Sigmoid colon (tissue), 4 donors: ENCODE results near the gene ZKSCAN2.

ENCODE experiments used
- CTCF ChIP-seq, 4 experiments: fragments of 450-650 bp in 3 of 4; fragments of 200-600 bp in 1 of 4; IDR thresholded peaks; one replicate each; pipeline ENCODE4 v1.5.1; 2016 to 2019; ENCODE audit warnings: antibody characterized with exemption in 4 of 4, mild to moderate bottlenecking in 3 of 4, moderate library complexity in 2 of 4
- EP300 ChIP-seq, 4 donors: sonication (generic); formaldehyde crosslinking; IDR thresholded peaks; one replicate each; pipeline ENCODE4 v1.6.1; 2017; ENCODE audit warnings: antibody characterized with exemption in 4 of 4
- POLR2A ChIP-seq, 2 donors: fragments of 450-650 bp; IDR thresholded peaks; one replicate each; pipeline ENCODE4 v1.6.1; 2016; ENCODE audit warnings: antibody characterized with exemption in 2 of 2, mild to moderate bottlenecking in 2 of 2, moderate library complexity in 2 of 2
- POLR2AphosphoS5 ChIP-seq, 4 donors: sonication (generic); formaldehyde crosslinking; IDR thresholded peaks; one replicate each; pipeline ENCODE4 v1.6.1; 2017; ENCODE audit warnings: antibody characterized with exemption in 4 of 4

GRCh38 chr16:25297151-25297787 lies 39.6 kb upstream of the ZKSCAN2 start:
- no peak for TF ChIP-seq CTCF (IDR thresholded peaks at IDR 0.05)
- TF ChIP-seq POLR2AphosphoS5 (IDR thresholded peaks at IDR 0.05): no peak
- TF ChIP-seq POLR2A (IDR thresholded peaks at IDR 0.05): no peak
- TF ChIP-seq EP300 (IDR thresholded peaks at IDR 0.05): no peak
